ENCODE results near the gene RALGPS1. TPM values are rescaled to one million over a fixed set of nuclear protein-coding genes. Genes with fewer than 3 reads are reported as not detected.

RALGPS1 gene
- polyA plus RNA-seq, 1 of the 3 experiments (the other 2 are of a cell fraction), result 3.9 TPM

DNA sequence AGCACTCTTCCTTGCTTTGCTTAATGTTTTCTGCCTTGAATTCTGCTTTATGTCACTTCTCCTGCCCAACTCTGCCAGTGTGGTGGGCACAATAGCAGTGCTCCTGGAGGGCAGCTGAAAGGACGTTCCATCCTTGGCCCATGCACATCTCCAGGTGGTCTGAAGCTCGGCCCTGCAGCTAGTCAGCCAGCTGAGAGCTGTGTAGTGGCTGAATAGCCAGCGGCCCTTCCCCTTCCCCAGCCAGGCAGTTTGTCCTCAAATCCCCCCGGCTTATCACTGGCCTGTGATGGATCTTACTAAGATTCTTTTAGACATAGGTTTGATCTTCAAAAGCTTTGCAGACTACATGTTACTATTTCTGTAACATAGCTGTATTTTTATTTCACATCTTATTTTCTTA is 250.5 kb downstream of the RALGPS1 start:
- Histone ChIP-seq H3K9me2 (no peaks in the 10 kb centered on the region), H3K27ac (ENCODE audit: low read depth in 2 of 2, low read length in 1 of 2) (no peak overlapping the region), H3K9ac (no peak overlapping the region), H3K27me3 (ENCODE audit: insufficient read depth) (no peaks in the 10 kb centered on the region), H3K79me2 (ENCODE audit: insufficient read depth) (no peaks in the 10 kb centered on the region), H3K36me3 (replicated peaks in 1 of 2; ENCODE audit: control insufficient read depth in 1 of 2, insufficient read depth in 2 of 2, low read length in 1 of 2) (no peaks in the 10 kb centered on the region), H3K4me3 (ENCODE audit: low read depth in 2 of 2, low read length in 1 of 2) (no peak overlapping the region), H3K4me2 (no peak overlapping the region), H3K9me3 (no peaks in the 10 kb centered on the region), H3F3A (replicated peaks; ENCODE audit: insufficient read depth) (peaks cover 5% of the 10 kb centered on the region), H4K20me1 (ENCODE audit: insufficient read depth) (no peaks in the 10 kb centered on the region), H2AFZ (ENCODE audit: low read depth) (no peak overlapping the region), H3K4me1 (ENCODE audit: control insufficient read depth in 1 of 2, insufficient read depth in 2 of 2, low read depth in 1 of 2, low read length in 1 of 2) (peaks cover 23 to 39% of the 10 kb centered on the region in 2 experiments; a peak in 3 of 4 replicates)
- DNase-seq, result no peak
- TF ChIP-seq TCF12 (IDR thresholded peaks at IDR 0.05) (no peak), RXRA (IDR thresholded peaks at IDR 0.05; ENCODE audit: borderline replicate concordance, low read depth) (no peak), EP300 (IDR thresholded peaks at IDR 0.05; ENCODE audit: borderline replicate concordance in 1 of 2, low read depth in 1 of 2, low read length in 1 of 2) (no peak), ELF1 (IDR thresholded peaks at IDR 0.05) (no peak)
- TF ChIP-seq, protein P1, sequence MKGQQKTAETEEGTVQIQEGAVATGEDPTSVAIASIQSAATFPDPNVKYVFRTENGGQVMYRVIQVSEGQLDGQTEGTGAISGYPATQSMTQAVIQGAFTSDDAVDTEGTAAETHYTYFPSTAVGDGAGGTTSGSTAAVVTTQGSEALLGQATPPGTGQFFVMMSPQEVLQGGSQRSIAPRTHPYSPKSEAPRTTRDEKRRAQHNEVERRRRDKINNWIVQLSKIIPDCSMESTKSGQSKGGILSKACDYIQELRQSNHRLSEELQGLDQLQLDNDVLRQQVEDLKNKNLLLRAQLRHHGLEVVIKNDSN (IDR thresholded peaks at IDR 0.05; ENCODE audit: borderline replicate concordance, low read depth), result no peak
- TF ChIP-seq, protein P2, sequence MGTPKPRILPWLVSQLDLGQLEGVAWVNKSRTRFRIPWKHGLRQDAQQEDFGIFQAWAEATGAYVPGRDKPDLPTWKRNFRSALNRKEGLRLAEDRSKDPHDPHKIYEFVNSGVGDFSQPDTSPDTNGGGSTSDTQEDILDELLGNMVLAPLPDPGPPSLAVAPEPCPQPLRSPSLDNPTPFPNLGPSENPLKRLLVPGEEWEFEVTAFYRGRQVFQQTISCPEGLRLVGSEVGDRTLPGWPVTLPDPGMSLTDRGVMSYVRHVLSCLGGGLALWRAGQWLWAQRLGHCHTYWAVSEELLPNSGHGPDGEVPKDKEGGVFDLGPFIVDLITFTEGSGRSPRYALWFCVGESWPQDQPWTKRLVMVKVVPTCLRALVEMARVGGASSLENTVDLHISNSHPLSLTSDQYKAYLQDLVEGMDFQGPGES (IDR thresholded peaks at IDR 0.05; ENCODE audit: low read depth, low read length), result no peak
- WGBS (ENCODE audit: low lambda C conversion rate), result 90% methylated on average over 4 of the region's 4 CpGs
- ChIA-PET CTCF (interaction anchor here (0.7 to 3.2 kb wide), 5 partner anchors 9 to 225 kb away, joined by 3 to 12 read pairs (median 3); no protein-coding TSS in a partner anchor), POLR2A (no interaction called here)

DNA sequence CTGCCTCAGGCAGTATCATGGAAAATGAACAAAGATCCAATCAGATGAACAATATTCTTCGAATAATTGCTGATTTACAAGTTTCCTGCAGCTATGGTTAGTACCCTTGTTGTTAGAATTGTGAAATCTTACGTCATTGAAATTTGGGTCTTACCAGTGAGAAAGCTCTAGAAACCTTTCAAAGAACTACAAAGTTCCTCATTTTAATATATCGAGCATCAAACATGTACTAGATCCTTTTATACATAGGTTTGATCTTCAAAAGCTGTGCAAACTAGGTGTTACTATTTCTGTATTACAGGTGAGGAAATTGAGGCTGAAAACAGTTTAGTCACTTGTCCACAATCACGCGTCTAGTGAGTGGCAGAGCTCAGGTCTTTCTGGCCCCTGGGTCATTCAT is 251.5 kb downstream of the RALGPS1 start:
- no peaks in the 10 kb centered on the region for H3K27me3 ChIP-seq (ENCODE audit: insufficient read depth)
- WGBS (ENCODE audit: low lambda C conversion rate), result 81% methylated on average over 5 of the region's 5 CpGs
- no peaks in the 10 kb centered on the region for H4K20me1 ChIP-seq (ENCODE audit: insufficient read depth)
- peaks cover 5% of the 10 kb centered on the region for H3F3A ChIP-seq (replicated peaks; ENCODE audit: insufficient read depth)
- H3K4me1 ChIP-seq (ENCODE audit: control insufficient read depth in 1 of 2, insufficient read depth in 2 of 2, low read depth in 1 of 2, low read length in 1 of 2), result peaks cover 23 to 36% of the 10 kb centered on the region in 2 experiments; a peak in 3 of 4 replicates
- no peaks in the 10 kb centered on the region for H3K36me3 ChIP-seq (replicated peaks in 1 of 2; ENCODE audit: control insufficient read depth in 1 of 2, insufficient read depth in 2 of 2, low read length in 1 of 2)
- no peak overlapping the region for H3K4me3 ChIP-seq (ENCODE audit: low read depth in 2 of 2, low read length in 1 of 2)
- H3K9me3 ChIP-seq, result no peaks in the 10 kb centered on the region
- no peaks in the 10 kb centered on the region for H3K79me2 ChIP-seq (ENCODE audit: insufficient read depth)
- no peaks in the 10 kb centered on the region for H3K9me2 ChIP-seq
- H3K4me2 ChIP-seq, result no peak overlapping the region
- no peak for TF ChIP-seq MEF2A (IDR thresholded peaks at IDR 0.05; ENCODE audit: borderline replicate concordance, low read depth)
- TF ChIP-seq GABPA (IDR thresholded peaks at IDR 0.05; ENCODE audit: low read depth), result no peak
- TF ChIP-seq, protein P3, sequence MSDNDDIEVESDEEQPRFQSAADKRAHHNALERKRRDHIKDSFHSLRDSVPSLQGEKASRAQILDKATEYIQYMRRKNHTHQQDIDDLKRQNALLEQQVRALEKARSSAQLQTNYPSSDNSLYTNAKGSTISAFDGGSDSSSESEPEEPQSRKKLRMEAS (IDR thresholded peaks at IDR 0.05; ENCODE audit: low read depth), result no peak
- no peak for TF ChIP-seq FOSL2 (IDR thresholded peaks at IDR 0.05; ENCODE audit: borderline replicate concordance, low read depth)
- no peak for TF ChIP-seq TEAD4 (IDR thresholded peaks at IDR 0.05; ENCODE audit: borderline replicate concordance, insufficient read depth)
- no peak for TF ChIP-seq FOXJ3 (CRISPR knock-in tag; IDR thresholded peaks at IDR 0.05)
- no peak for TF ChIP-seq GATA2 (CRISPR knock-in tag; IDR thresholded peaks at IDR 0.05)
- TF ChIP-seq, protein P4, sequence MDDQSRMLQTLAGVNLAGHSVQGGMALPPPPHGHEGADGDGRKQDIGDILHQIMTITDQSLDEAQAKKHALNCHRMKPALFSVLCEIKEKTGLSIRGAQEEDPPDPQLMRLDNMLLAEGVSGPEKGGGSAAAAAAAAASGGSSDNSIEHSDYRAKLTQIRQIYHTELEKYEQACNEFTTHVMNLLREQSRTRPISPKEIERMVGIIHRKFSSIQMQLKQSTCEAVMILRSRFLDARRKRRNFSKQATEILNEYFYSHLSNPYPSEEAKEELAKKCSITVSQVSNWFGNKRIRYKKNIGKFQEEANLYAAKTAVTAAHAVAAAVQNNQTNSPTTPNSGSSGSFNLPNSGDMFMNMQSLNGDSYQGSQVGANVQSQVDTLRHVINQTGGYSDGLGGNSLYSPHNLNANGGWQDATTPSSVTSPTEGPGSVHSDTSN (IDR thresholded peaks at IDR 0.05), result no peak
- TF ChIP-seq FOXM1 (IDR thresholded peaks at IDR 0.05; ENCODE audit: low read depth), result no peak
- TF ChIP-seq NRF1 (IDR thresholded peaks at IDR 0.05; ENCODE audit: low read depth, low read length), result no peak
- no peak for TF ChIP-seq TCF12 (IDR thresholded peaks at IDR 0.05)
- no peak for TF ChIP-seq EZH2phosphoT487 (IDR thresholded peaks at IDR 0.05; ENCODE audit: borderline replicate concordance, low read depth)
- TF ChIP-seq SIN3A (IDR thresholded peaks at IDR 0.05; ENCODE audit: borderline replicate concordance, low read depth, low read length), result no peak
- TF ChIP-seq JUND (IDR thresholded peaks at IDR 0.05), result no peak
- TF ChIP-seq, protein P5, sequence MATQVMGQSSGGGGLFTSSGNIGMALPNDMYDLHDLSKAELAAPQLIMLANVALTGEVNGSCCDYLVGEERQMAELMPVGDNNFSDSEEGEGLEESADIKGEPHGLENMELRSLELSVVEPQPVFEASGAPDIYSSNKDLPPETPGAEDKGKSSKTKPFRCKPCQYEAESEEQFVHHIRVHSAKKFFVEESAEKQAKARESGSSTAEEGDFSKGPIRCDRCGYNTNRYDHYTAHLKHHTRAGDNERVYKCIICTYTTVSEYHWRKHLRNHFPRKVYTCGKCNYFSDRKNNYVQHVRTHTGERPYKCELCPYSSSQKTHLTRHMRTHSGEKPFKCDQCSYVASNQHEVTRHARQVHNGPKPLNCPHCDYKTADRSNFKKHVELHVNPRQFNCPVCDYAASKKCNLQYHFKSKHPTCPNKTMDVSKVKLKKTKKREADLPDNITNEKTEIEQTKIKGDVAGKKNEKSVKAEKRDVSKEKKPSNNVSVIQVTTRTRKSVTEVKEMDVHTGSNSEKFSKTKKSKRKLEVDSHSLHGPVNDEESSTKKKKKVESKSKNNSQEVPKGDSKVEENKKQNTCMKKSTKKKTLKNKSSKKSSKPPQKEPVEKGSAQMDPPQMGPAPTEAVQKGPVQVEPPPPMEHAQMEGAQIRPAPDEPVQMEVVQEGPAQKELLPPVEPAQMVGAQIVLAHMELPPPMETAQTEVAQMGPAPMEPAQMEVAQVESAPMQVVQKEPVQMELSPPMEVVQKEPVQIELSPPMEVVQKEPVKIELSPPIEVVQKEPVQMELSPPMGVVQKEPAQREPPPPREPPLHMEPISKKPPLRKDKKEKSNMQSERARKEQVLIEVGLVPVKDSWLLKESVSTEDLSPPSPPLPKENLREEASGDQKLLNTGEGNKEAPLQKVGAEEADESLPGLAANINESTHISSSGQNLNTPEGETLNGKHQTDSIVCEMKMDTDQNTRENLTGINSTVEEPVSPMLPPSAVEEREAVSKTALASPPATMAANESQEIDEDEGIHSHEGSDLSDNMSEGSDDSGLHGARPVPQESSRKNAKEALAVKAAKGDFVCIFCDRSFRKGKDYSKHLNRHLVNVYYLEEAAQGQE (IDR thresholded peaks at IDR 0.05; ENCODE audit: low read depth, low read length), result no peak
- TF ChIP-seq, protein P1 (IDR thresholded peaks at IDR 0.05; ENCODE audit: borderline replicate concordance, low read depth), result no peak
- no peak for TF ChIP-seq TAF1 (IDR thresholded peaks at IDR 0.05; ENCODE audit: borderline replicate concordance, low read depth, low read length)
- H3K9ac ChIP-seq, result no peak overlapping the region
- no peak for DNase-seq
- no peak overlapping the region for H2AFZ ChIP-seq (ENCODE audit: low read depth)
- ChIA-PET CTCF (interaction anchor here (0.7 to 3.2 kb wide), 5 partner anchors 9 to 226 kb away, joined by 3 to 12 read pairs (median 3); no protein-coding TSS in a partner anchor), POLR2A (no interaction called here)
- no peak overlapping the region for H3K27ac ChIP-seq (ENCODE audit: low read depth in 2 of 2, low read length in 1 of 2)
